Pancreas (tissue), 10 donors: ENCODE data around the gene CD47. TPM values are rescaled to one million over a fixed set of nuclear protein-coding genes. Genes with fewer than 3 reads are reported as not detected.

Experiments
- ATAC-seq, 4 donors: fragments of 200-7000 bp; cut with Tn5 transposase; one replicate each; pipeline versions ENCODE4 v1.8.0 to v1.9.1; 2020; ENCODE audit warnings: mild to moderate bottlenecking in 4 of 4, moderate library complexity in 4 of 4
- DNase-seq, 6 donors: peaks; one replicate each; pipeline ENCODE4 v3.0.0-alpha.2; 2020
- FAIRE-seq: peaks from 2 replicates; lab custom pipeline; 2012; peaks lifted over from hg19 to GRCh38; lab: Jason Lieb, UNC
- H3K27ac ChIP-seq, 4 donors: fragments of 200-600 bp; sonication (generic); 1 replicate in 3 of 4; 2 replicates in 1 of 4; pipeline versions ENCODE4 v1.5.0 to v1.8.0; 2020
- H3K27me3 ChIP-seq, 4 donors: fragments of 200-600 bp; one replicate each; pipeline ENCODE4 v1.8.0; 2021
- H3K36me3 ChIP-seq, 3 donors: fragments of 200-600 bp; sonication (generic) in 1 of 3; one replicate each; pipeline versions ENCODE4 v1.5.0 to v1.8.0; 2020 to 2021
- H3K4me1 ChIP-seq, 3 donors: fragments of 200-600 bp; one replicate each; pipeline ENCODE4 v1.8.0; 2021
- H3K4me3 ChIP-seq, 4 donors: fragments of 200-600 bp; sonication (generic) in 2 of 4; one replicate each; pipeline versions ENCODE4 v1.5.0 to v1.8.0; 2020 to 2021
- H3K9me3 ChIP-seq, 4 donors: fragments of 200-600 bp; one replicate each; pipeline ENCODE4 v1.8.0; 2021
- CTCF ChIP-seq, 4 donors: fragments of 200-600 bp; sonication (generic) in 3 of 4; IDR thresholded peaks; one replicate each; pipeline versions ENCODE4 v1.5.0 to v1.8.0; 2021; ENCODE audit warnings: antibody characterized with exemption in 4 of 4
- WGBS, 2 donors: extraction: QIAGEN DNeasy Blood & Tissue Kit; methylation state at CpG; one replicate each; pipeline ENCODE4 v1.1.7; 2013; 5-methylcytosine and 5-hydroxymethylcytosine counted together
- intact Hi-C, 3 donors: fragments of 100-400 bp; cut with DNase I; formaldehyde crosslinking; loops; one replicate each; pipeline versions ENCODE4 v1.11.1 to v1.14.2; 2022
- polyA plus RNA-seq, 2 donors: library from polyadenylated mRNA; stranded (reverse); fragments of 200-250 nt; gene quantifications; one replicate each; pipeline ENCODE4 v1.2.3, GENCODE V29; 2013
- total RNA-seq, 6 donors: library from RNA; stranded (reverse); fragmentation: NEBNext Ultra II Directional in 4 of 6; extraction: Animal tissue kit (Norgen Biotek cat#: 25700) in 4 of 6; gene quantifications; one replicate each; pipeline versions ENCODE4 v1.2.1 to v1.2.4, GENCODE V29; 2021 to 2023
- donor health status: healthy with polysubstance abuse.
- donor health status: DM: no; HTN: no; CAD: no; lungs with moderate emphysema.
- donor health status: DM: no; HTN: no; CAD: no.
- donor health status: control.
- donor health status: control.
- donor health status: Bipolar disorder and iron deficiency.
- donor health status: DM: yes; HTN: yes; CAD: no.
- donor health status: DM: no; HTN: no; CAD: no.
- donor health status: DM: no; HTN: no; CAD: no.
- donor health status: DM: yes; HTN: yes; CAD: no.

Gene CD47
- total and polyA plus RNA-seq, 8 donors: 14.8 to 107 (median 27.1) TPM

GRCh38 chr3:108012304-108012703, 78.5 kb downstream of the CD47 start:
- H3K36me3 ChIP-seq: no peaks in the 10 kb centered on the region
- H3K27me3 ChIP-seq: no peaks in the 10 kb centered on the region
- no peak overlapping the region for H3K4me3 ChIP-seq
- DNase-seq (no peak), ATAC-seq (no peak), FAIRE-seq (no peak)
- H3K27ac ChIP-seq: no peak overlapping the region
- intact Hi-C loops: no loop called here
- no peaks in the 10 kb centered on the region for H3K4me1 ChIP-seq
- TF ChIP-seq CTCF (IDR thresholded peaks at IDR 0.05): no peak
- no peaks in the 10 kb centered on the region for H3K9me3 ChIP-seq
- 79 to 84% methylated on average over 8 of the region's 8 CpGs for WGBS, 2 donors

- DNase-seq: no peak
- H3K4me3 ChIP-seq: no peak overlapping the region
- 75 to 87% methylated on average over 4 of the region's 4 CpGs for WGBS, 2 donors
- intact Hi-C loops: no loop called here
- H3K27me3 ChIP-seq: no peaks in the 10 kb centered on the region
- FAIRE-seq: no peak
- no peak overlapping the region for H3K27ac ChIP-seq
- H3K9me3 ChIP-seq: no peaks in the 10 kb centered on the region
- TF ChIP-seq CTCF (IDR thresholded peaks at IDR 0.05): no peak
- peaks cover 0 to under 1% (median 0%) of the 10 kb centered on the region in 3 donors for H3K4me1 ChIP-seq
- no peaks in the 10 kb centered on the region for H3K36me3 ChIP-seq
- no peak for ATAC-seq
Observed at GRCh38 chr3:108011616-108012015, 79.2 kb downstream of the CD47 start.

- DNase-seq (no peak), ATAC-seq (peak in 1 of 4 donors; percentile 14), FAIRE-seq (no peak)
- WGBS, 2 donors: 88 to 92% methylated on average over 3 of the region's 3 CpGs
- peaks cover 0 to 8% (median 0%) of the 10 kb centered on the region in 3 donors for H3K4me1 ChIP-seq
- no peaks in the 10 kb centered on the region for H3K9me3 ChIP-seq
- H3K27me3 ChIP-seq: no peaks in the 10 kb centered on the region
- H3K27ac ChIP-seq: no peak overlapping the region
- intact Hi-C loops: no loop called here
- H3K36me3 ChIP-seq: no peaks in the 10 kb centered on the region
- no peak overlapping the region for H3K4me3 ChIP-seq
- no peak for TF ChIP-seq CTCF (IDR thresholded peaks at IDR 0.05)
Observed at GRCh38 chr3:108008931-108009639, 81.7 kb downstream of the CD47 start.

- no peak for ATAC-seq
- no peak overlapping the region for H3K27ac ChIP-seq
- H3K4me1 ChIP-seq: peaks cover 0 to 8% (median 0%) of the 10 kb centered on the region in 3 donors
- intact Hi-C loops: no loop called here
- FAIRE-seq: no peak
- no peak for TF ChIP-seq CTCF (IDR thresholded peaks at IDR 0.05)
- H3K9me3 ChIP-seq: no peaks in the 10 kb centered on the region
- no peaks in the 10 kb centered on the region for H3K36me3 ChIP-seq
- H3K27me3 ChIP-seq: no peaks in the 10 kb centered on the region
- H3K4me3 ChIP-seq: no peak overlapping the region
- 93 to 94% methylated on average over 2 of the region's 2 CpGs for WGBS, 2 donors
- no peak for DNase-seq
Observed at GRCh38 chr3:108008106-108008505, 82.7 kb downstream of the CD47 start.

- Histone ChIP-seq H3K4me1 (peaks cover 0 to 8% (median 0%) of the 10 kb centered on the region in 3 donors), H3K27me3 (no peaks in the 10 kb centered on the region), H3K27ac (peak overlapping the region in 1 of 4 donors; percentile 30), H3K36me3 (no peaks in the 10 kb centered on the region), H3K9me3 (no peaks in the 10 kb centered on the region), H3K4me3 (no peak overlapping the region)
- WGBS, 2 donors: 66 to 68% methylated on average over 2 of the region's 2 CpGs
- intact Hi-C loops: no loop called here
- ATAC-seq (peak in 2 of 4 donors; percentile 6 to 9), DNase-seq (no peak), FAIRE-seq (no peak)
- no peak for TF ChIP-seq CTCF (IDR thresholded peaks at IDR 0.05)
Observed at GRCh38 chr3:108006881-108007331, 83.9 kb downstream of the CD47 start.
